WTC11 (cell line): ENCODE data around the gene TNS4.

Source experiments
- FOXP1 ChIP-seq: sonication (generic); formaldehyde crosslinking; IDR thresholded peaks from 2 replicates; pipeline ENCODE4 v1.8.0; 2022; ENCODE audit warnings: missing genetic modification reagents, mild to moderate bottlenecking, moderate library complexity, borderline replicate concordance
- JUN ChIP-seq: sonication (generic); formaldehyde crosslinking; IDR thresholded peaks from 2 replicates; pipeline ENCODE4 v1.8.0; 2023; ENCODE audit warnings: mild to moderate bottlenecking, missing genetic modification reagents
- OVOL2 ChIP-seq: fragments of 250-450 bp; sonication (Bioruptor Pico); IDR thresholded peaks from 2 replicates; pipeline ENCODE4 v1.9.0; 2021; ENCODE audit warnings: mild to moderate bottlenecking, borderline replicate concordance
- ZBTB21 ChIP-seq: sonication (generic); formaldehyde crosslinking; IDR thresholded peaks from 2 replicates; pipeline ENCODE4 v1.8.1; 2023; ENCODE audit warnings: mild to moderate bottlenecking, missing genetic modification reagents, borderline replicate concordance
- TF ChIP-seq, protein P1 (sequence below): sonication (generic); formaldehyde crosslinking; IDR thresholded peaks from 2 replicates; pipeline ENCODE4 v1.8.1; 2022; ENCODE audit warnings: mild to moderate bottlenecking, moderate library complexity, missing genetic modification reagents
- TF ChIP-seq, protein P2 (sequence below): sonication (generic); formaldehyde crosslinking; conservative IDR thresholded peaks from 2 replicates; pipeline ENCODE4 v1.8.1; 2023; ENCODE audit warnings: mild to moderate bottlenecking, low read depth, missing genetic modification reagents, moderate library complexity
- TF ChIP-seq, protein P3 (sequence below): sonication (generic); formaldehyde crosslinking; IDR thresholded peaks from 2 replicates; pipeline ENCODE4 v1.8.0; 2022; ENCODE audit warnings: mild to moderate bottlenecking, missing genetic modification reagents
- TF ChIP-seq, protein P4 (sequence below): sonication (generic); formaldehyde crosslinking; IDR thresholded peaks from 2 replicates; pipeline ENCODE4 v1.8.0; 2022; ENCODE audit warnings: mild to moderate bottlenecking, missing genetic modification reagents
- TF ChIP-seq, protein P5 (sequence below): sonication (generic); formaldehyde crosslinking; IDR thresholded peaks from 2 replicates; pipeline ENCODE4 v1.8.1; 2022; ENCODE audit warnings: mild to moderate bottlenecking, missing genetic modification reagents, moderate library complexity, borderline replicate concordance
- TF ChIP-seq, protein P6 (sequence below): sonication (generic); formaldehyde crosslinking; IDR thresholded peaks from 2 replicates; pipeline ENCODE4 v1.8.1; 2023; ENCODE audit warnings: mild to moderate bottlenecking, moderate library complexity, missing genetic modification reagents

DNA sequence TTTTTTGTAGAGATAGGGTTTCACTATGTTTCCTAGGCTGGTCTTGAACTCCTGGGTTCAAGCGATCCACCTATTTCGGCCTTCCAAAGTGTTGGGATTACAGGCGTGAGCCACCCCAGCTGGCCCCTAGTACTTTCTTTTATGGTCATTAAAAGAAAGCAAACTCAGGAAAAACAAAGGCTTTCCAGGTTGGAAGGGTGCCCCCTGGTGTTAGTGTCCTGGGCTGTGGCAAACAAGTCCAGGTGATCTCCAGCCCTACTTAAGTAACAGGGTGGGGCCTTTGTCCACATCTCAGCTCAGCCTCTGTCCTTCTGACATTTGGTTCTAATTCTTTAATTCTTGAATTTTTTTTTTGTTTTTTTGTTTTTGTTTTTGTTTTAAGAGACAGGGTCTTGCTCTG is 51.2 kb downstream of the TNS4 start:
- TF ChIP-seq, protein P1, sequence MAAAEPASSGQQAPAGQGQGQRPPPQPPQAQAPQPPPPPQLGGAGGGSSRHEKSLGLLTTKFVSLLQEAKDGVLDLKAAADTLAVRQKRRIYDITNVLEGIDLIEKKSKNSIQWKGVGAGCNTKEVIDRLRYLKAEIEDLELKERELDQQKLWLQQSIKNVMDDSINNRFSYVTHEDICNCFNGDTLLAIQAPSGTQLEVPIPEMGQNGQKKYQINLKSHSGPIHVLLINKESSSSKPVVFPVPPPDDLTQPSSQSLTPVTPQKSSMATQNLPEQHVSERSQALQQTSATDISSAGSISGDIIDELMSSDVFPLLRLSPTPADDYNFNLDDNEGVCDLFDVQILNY (CRISPR knock-in tag), result no peak
- TF ChIP-seq OVOL2 (CRISPR knock-in tag) (no peak), ZBTB21 (CRISPR knock-in tag) (no peak), JUN (CRISPR knock-in tag) (no peak), FOXP1 (CRISPR knock-in tag) (no peak)
- TF ChIP-seq, protein P2, sequence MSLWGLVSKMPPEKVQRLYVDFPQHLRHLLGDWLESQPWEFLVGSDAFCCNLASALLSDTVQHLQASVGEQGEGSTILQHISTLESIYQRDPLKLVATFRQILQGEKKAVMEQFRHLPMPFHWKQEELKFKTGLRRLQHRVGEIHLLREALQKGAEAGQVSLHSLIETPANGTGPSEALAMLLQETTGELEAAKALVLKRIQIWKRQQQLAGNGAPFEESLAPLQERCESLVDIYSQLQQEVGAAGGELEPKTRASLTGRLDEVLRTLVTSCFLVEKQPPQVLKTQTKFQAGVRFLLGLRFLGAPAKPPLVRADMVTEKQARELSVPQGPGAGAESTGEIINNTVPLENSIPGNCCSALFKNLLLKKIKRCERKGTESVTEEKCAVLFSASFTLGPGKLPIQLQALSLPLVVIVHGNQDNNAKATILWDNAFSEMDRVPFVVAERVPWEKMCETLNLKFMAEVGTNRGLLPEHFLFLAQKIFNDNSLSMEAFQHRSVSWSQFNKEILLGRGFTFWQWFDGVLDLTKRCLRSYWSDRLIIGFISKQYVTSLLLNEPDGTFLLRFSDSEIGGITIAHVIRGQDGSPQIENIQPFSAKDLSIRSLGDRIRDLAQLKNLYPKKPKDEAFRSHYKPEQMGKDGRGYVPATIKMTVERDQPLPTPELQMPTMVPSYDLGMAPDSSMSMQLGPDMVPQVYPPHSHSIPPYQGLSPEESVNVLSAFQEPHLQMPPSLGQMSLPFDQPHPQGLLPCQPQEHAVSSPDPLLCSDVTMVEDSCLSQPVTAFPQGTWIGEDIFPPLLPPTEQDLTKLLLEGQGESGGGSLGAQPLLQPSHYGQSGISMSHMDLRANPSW (CRISPR knock-in tag), result no peak
- TF ChIP-seq, protein P3, sequence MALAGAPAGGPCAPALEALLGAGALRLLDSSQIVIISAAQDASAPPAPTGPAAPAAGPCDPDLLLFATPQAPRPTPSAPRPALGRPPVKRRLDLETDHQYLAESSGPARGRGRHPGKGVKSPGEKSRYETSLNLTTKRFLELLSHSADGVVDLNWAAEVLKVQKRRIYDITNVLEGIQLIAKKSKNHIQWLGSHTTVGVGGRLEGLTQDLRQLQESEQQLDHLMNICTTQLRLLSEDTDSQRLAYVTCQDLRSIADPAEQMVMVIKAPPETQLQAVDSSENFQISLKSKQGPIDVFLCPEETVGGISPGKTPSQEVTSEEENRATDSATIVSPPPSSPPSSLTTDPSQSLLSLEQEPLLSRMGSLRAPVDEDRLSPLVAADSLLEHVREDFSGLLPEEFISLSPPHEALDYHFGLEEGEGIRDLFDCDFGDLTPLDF (CRISPR knock-in tag), result no peak
- TF ChIP-seq, protein P4, sequence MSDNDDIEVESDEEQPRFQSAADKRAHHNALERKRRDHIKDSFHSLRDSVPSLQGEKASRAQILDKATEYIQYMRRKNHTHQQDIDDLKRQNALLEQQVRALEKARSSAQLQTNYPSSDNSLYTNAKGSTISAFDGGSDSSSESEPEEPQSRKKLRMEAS (CRISPR knock-in tag), result no peak
- TF ChIP-seq, protein P5, sequence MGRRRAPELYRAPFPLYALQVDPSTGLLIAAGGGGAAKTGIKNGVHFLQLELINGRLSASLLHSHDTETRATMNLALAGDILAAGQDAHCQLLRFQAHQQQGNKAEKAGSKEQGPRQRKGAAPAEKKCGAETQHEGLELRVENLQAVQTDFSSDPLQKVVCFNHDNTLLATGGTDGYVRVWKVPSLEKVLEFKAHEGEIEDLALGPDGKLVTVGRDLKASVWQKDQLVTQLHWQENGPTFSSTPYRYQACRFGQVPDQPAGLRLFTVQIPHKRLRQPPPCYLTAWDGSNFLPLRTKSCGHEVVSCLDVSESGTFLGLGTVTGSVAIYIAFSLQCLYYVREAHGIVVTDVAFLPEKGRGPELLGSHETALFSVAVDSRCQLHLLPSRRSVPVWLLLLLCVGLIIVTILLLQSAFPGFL (CRISPR knock-in tag), result no peak
- TF ChIP-seq, protein P6, sequence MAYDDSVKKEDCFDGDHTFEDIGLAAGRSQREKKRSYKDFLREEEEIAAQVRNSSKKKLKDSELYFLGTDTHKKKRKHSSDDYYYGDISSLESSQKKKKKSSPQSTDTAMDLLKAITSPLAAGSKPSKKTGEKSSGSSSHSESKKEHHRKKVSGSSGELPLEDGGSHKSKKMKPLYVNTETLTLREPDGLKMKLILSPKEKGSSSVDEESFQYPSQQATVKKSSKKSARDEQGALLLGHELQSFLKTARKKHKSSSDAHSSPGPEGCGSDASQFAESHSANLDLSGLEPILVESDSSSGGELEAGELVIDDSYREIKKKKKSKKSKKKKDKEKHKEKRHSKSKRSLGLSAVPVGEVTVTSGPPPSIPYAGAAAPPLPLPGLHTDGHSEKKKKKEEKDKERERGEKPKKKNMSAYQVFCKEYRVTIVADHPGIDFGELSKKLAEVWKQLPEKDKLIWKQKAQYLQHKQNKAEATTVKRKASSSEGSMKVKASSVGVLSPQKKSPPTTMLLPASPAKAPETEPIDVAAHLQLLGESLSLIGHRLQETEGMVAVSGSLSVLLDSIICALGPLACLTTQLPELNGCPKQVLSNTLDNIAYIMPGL (CRISPR knock-in tag), result no peak
